SU-DHL-6 (cell line): ENCODE results near the gene CEP126.

ENCODE experiments used
- EZH2phosphoT487 ChIP-seq: fragments of 200-600 bp; sonication (generic), shearing (Covaris generic); conservative IDR thresholded peaks from 2 replicates; pipeline ENCODE4 v1.6.1; 2018; ENCODE audit warnings: mild to moderate bottlenecking, antibody characterized with exemption, low read length, moderate library complexity, mixed read lengths
- TF ChIP-seq, protein P1 (sequence below): fragments of 200-600 bp; sonication (generic); IDR thresholded peaks from one replicate; pipeline ENCODE4 v1.5.1; 2017; ENCODE audit warnings: antibody characterized with exemption, mild to moderate bottlenecking, low read length, moderate library complexity; ENCODE audit not compliant: insufficient read depth, poor library complexity, severe bottlenecking

DNA sequence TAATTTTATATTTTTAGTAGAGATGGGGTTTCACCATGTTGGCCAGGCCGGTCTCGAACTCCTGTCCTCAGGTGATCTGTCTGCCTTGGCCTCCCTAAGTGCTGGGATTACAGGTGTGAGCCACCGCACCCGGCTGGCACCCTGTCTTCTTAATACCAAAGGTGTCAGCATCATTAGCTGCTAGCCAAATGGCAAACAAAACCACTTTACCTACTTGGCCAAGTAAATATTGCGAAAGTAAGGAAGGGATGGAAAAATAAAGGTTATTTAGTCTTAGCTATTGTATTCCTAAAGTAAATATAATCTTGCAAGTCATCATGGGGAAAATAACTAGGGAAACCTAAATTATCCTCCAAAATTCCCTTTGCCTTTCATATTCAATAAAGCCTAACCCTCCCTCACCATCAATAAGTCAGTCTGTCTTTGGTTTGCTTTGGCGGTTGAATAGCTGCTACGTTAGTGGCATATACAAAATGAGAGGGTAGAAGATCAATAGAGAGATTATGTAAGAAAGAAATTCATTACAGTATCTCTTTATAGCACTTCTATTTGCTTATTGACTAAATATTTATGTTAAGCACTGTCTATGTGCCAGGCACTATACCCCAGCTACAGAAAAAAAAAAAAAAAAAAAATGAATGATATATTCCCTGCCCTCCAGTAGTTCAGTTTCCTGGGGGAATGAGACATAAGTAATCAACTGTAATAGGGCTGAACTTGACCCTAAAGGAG, 92.2 kb downstream of the CEP126 start:
- TF ChIP-seq, protein P1, sequence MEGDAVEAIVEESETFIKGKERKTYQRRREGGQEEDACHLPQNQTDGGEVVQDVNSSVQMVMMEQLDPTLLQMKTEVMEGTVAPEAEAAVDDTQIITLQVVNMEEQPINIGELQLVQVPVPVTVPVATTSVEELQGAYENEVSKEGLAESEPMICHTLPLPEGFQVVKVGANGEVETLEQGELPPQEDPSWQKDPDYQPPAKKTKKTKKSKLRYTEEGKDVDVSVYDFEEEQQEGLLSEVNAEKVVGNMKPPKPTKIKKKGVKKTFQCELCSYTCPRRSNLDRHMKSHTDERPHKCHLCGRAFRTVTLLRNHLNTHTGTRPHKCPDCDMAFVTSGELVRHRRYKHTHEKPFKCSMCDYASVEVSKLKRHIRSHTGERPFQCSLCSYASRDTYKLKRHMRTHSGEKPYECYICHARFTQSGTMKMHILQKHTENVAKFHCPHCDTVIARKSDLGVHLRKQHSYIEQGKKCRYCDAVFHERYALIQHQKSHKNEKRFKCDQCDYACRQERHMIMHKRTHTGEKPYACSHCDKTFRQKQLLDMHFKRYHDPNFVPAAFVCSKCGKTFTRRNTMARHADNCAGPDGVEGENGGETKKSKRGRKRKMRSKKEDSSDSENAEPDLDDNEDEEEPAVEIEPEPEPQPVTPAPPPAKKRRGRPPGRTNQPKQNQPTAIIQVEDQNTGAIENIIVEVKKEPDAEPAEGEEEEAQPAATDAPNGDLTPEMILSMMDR: no peak
- no peak for TF ChIP-seq EZH2phosphoT487
